Frontal cortex (tissue), 4 donors: ENCODE results near the gene PLCL1. TPM values are rescaled to one million over a fixed set of nuclear protein-coding genes. Genes with fewer than 3 reads are reported as not detected.
A peak's percentile ranks its signal among the peaks of the same experiment; 100 is the strongest.

Experiments
- DNase-seq, 2 donors: peaks; one replicate each; pipeline ENCODE4 v3.0.0; 2012; ENCODE audit warnings: low spot score in 2 of 2
- FAIRE-seq: peaks from 2 replicates; lab custom pipeline; 2012; peaks lifted over from hg19 to GRCh38; lab: Jason Lieb, UNC
- total RNA-seq: library from RNA; depleted of rRNA; stranded (reverse); fragments of >200 nt; gene quantifications from one replicate; pipeline ENCODE4 v1.2.3, GENCODE V29; 2014
- donor health status: control.
- donor health status: control.
- donor health status: control.

PLCL1 gene
- total RNA-seq, 1 donor from 2014 or later, result 32.6 TPM

DNA sequence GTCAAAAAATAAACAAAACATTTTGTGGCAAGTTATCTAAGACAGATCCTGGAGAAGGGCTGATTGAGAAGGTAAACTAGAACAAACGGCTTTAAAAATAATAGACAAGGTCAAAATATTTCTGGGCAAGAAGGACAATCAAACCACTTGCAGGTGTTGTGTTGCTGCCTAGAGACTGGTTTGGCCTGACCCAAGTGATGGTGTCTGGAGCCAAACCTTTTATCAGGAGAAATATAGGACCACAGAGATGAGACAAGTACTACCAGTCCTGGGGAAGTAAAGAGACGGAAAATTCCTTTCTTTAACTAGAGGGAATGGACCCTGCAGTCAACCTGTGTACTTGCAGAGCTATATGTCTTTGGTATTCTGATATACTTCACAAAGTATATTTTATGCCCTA is 44.2 kb downstream of the PLCL1 start:
- FAIRE-seq (no peak), DNase-seq (no peak)

DNA sequence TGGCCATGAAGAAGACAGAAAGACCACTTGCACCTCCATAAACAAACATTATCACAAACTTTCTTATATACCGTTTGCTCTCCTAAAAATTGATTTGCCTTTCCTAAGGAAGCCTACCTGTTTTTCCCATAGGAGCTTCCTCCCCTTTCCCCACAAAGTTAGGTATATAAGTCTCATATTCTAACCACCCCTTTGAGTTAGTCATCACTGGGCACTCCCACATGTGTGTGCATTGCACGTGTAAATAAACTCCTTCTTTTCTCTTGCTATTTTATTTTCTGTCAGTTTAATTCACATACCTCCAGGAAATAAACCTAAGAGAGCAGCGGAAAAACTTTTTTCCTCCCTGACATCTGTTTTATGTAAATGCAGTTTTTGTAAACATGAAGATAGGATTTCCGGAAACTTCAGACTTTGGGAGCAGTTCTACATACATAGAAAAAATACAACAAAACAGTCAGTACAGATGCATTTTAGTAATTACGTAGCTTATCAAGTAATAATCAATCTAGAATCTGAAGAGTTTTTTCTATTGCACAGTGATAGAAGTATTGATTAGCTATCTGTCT is 46.6 kb downstream of the PLCL1 start:
- DNase-seq, result no peak
- FAIRE-seq, result no peak

DNA sequence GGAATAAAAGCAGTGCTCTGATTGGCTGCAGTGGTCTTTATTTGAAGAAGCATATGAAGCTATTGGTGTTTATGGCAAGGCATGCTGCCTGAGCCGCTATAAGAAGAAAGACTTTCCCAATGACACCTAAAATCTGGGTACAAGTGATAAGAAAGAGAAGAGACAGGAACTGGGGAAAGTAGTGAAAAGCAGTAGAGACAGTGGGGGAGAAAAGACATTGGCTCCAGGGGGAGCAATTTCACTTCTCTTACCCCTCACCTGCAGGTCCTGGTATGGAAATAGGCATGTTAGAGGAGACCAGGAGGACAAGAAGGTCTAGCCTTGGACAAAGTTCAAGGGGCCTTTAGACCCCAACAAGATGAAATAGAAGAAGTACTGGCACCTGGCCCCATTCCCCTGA is 47.1 kb downstream of the PLCL1 start:
- FAIRE-seq, result no peak

DNA sequence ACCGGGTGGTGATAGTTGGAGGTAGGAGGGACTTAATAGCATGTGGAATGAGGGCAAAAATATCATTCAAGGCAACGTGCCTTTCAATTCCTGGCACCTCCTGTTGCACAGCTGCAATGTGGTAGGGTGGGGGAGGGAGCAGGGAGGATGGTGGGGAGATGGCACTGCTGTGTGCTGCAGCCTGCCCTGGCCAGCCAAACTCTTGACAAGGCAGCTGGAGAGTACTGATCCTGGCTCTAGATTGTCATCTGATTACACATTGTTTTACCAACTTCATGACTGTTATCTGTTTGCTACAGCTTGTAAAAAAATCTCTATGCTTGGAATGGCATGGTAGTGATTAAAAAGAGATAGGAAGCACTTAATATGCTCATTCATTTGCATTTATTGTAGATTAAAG is 47.7 kb downstream of the PLCL1 start:
- DNase-seq, result no peak
- FAIRE-seq, result no peak

More for the DNA sequence above, 47.1 kb downstream of the PLCL1 start:
- no peak for DNase-seq

DNA sequence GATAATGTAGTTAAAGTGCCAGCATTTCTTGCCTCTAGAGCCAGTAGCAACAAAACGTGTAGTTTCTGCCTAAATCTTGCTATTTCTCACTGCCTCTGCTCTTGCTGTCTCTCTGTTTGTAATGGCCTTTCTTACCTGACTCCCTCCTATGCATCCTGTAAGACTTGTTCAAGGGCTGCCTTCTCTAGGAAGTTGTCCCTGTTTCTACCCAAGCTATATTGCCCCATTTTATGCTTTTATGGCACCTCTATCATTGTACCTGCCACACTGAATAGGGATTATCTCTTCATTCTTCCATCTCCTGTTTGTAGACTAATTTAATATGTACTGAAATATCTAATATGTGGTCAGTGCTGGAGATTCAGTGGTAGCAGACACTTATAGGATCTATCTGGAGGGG is 49.2 kb downstream of the PLCL1 start:
- FAIRE-seq (no peak), DNase-seq (no peak)

DNA sequence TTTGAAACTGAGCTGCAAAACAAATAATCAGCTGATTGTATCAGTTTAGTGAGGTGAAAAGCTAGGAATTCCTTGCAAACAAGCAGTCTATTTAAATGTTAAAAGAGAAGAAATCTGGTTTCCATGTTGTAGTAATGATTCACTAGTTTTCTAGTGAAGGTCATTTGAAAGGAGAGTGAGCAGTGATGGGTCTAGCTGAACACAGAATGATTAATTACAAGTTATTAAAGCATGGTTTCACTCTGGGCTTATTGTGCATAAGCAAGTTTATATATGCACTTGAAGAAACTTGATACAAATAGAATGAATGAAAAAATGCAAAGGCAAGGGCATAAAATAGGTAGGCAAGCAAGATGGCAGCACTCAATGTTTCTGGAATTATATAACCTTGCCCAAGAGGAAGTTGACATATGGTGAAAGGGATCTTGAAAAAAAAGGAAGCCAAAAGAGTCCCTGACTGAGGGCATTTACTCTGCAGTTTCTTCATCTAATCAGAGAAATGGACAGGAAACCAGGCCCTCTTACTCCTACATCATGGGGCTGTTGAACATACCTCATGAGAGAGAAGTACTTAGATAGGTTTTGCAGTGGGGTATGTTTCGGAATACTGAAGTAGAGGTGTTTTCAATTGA is 53.2 kb downstream of the PLCL1 start:
- DNase-seq (no peak), FAIRE-seq (no peak)

DNA sequence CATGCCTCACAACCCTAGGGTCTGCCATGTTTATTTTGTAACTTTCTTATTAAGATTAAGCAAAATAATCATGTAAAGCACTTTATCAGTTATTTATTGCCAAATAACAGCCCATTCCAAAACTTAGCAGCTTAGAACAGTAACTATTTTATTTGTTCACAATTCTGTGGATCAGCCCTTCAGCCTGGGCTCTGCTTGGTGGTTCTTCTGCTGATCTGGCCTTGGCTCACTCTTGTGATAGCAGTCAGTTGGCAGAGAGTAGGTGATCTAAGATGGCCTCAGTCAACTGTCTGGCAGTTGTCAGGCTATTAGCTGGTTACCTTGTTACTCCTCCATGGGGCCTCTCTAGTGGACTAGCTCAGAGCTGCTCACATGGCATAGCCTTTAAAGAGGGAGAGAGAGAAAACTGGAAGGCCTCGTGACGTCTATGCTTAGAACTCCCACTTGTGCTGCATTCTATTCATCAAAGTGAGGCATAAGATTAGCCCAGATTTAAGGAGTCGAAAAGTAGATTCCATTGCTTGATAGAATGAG is 54.3 kb downstream of the PLCL1 start:
- DNase-seq, result no peak
- FAIRE-seq, result no peak

DNA sequence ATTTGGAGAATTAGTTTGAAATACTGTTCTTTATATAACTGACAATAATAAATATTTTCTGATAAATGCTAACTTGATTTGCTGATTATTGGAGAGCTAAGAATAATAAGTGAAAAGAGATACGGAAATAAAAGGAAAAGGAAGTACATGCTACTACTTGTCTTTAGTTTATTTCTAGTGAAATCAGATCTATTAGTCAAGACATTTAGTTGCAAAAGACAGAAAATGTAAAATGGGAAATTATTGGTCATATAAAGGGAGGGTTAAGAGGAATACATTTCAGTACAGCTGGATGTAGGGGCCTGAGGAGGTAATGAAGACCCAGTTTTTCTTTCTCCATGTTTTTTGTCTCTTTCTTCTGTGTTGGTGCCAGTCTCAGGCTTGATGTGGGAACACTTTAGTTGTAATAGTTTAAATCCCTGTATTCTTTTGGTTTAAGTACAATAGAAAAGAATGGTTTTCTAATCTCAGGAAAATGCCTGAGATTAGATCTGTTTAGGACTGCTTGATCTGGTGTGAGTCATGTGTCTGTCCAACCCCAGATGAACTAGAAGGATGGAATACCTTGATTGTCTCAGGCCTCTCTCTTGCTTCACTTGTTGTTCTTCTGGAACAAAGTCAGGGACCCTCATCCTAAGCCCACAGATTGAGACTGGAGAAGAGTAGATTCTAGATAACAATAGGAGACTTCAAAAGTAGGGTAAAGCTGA is 58.0 kb downstream of the PLCL1 start:
- FAIRE-seq (peak; percentile 31), DNase-seq (no peak)

DNA sequence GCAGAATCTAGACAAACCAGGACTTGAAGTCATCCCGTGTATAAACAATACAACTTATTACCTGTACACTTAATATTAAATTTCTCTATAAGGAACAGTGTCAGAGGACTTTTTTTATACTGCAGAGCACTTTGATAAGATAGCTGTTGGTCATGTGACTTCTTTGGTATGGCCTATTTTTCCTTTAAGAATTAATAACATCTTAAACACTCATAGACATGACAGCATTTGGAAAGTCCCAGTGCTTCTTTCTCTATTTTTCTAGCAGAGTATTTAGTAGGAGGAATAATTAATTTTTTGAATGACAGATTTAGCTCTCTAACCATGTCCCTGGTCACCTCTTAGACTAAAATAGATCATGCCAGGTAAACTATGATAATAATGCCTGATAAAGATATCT is 59.4 kb downstream of the PLCL1 start:
- FAIRE-seq, result no peak

DNA sequence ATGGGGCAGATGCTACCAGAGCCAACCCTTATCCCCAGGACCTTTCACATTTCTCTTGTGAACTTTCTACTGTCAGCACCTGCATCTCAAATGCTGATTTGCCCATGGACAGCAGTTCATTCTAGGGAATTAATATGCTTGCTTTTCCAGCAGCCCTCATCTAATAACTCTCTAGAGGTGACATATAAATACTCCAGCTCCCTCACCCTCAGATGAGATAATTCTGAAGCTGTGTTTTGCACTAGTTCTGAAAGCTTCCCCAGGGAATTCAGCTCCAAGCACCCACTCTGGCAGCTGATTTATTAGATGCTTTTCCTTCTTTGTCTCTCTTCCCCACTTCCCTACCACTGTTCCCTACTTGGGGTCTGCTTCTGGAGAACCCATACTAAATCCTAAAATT is 62.1 kb downstream of the PLCL1 start:
- no peak for FAIRE-seq
- DNase-seq, result no peak

More for the DNA sequence above, 59.4 kb downstream of the PLCL1 start:
- no peak for DNase-seq

DNA sequence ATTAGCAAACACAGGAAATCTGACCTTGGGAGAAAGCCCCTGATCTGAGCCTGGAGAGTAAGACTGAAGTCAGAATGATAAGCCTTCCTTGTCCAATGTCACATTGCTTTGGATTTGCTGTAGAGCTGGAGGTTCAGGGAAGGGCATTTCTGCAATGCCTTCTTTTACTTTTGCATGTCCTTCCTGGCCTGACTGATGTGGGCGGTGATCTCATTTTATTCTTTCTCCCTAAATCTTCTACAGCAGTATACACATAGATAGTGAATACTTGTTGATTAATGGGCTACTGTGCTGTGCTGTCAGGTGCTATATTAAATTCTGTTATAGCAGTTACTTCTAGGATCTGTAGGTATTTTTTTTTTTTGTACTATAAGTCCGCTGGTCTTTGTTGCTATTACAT is 62.6 kb downstream of the PLCL1 start:
- DNase-seq (no peak), FAIRE-seq (no peak)

DNA sequence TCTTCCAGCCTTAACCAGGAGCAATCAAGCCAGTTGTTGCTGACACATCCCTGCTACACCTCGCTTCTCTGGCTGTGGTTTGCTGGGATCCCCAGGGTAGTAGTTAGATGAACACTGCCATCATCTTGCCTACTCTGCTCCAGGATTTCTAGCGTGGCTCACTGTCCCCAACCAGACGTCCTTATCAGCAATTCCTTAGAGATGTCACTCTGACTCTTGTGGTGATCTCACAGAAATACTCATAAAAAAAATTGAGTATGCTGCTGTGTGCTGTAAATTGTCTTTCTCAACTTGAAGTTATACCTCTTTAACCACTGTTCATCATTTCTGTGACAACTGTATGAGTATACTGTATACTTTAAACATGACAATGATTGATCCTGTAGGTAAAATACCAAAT is 63.2 kb downstream of the PLCL1 start:
- FAIRE-seq (no peak), DNase-seq (no peak)

DNA sequence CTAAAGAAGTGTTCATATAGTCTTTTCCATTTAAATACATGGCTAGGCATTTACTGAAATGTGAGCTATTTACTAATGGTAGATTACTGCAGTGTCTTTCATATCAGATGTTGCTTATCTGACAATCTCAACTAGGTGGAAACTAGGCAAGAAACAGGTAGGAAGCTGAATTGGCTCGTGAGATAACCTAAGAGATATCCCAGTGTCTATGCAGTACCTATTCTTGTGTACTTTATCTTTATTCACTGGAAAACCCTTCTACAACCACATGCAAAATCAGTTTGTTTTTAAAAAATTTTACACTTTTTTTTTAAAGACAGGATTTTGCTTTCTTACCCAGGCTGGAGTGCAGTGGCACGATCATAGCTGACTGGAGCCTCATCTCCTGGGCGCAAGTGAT is 63.8 kb downstream of the PLCL1 start:
- no peak for FAIRE-seq

DNA sequence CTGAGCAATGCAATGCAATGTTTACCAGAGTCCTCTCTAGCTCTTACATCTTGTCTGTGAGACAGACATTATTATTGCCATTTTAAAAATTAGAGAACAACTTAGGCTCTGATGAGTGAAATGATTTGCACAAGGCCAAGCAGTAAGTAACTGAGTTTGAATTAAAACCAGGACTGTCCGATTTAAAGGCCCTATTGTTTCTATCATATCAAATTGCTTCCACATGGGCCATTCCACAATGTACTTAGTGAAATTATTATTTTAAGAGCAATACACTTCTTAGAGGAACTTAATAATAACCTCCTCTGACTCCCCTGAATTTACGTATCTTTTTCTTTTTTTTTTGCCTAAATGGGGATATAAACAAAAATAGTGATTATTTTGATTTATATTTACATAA is 64.6 kb downstream of the PLCL1 start:
- FAIRE-seq, result no peak

More for the DNA sequence above, 63.8 kb downstream of the PLCL1 start:
- DNase-seq, result no peak

DNA sequence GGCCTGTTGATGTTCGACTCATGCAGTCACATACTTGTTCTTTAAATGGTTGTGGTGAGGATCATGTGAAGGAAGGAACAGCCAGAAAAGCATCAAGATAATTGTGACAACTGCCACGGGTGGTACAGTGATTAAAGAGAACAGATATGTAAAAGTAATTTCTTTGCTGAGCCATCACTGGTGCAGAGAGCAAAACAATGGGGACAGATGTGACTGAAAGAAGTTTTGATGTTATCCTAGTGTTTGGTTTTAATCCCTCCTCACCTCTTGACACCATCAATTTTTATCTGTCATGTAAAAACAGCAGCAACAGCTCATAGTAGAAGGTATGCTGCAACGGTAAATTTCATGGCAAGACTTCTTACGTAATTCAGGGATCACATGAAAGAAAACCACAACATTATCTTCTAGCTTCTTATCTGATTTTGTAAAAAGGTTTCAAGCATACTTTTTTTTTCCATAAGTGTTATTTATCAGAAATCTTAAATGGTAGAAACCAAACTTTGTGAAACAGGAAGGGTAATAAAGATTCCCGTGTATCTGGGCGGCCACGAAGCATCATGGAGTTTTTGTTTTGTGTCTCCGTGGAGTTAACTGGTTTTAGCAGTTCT is 65.2 kb downstream of the PLCL1 start:
- FAIRE-seq, result no peak

More for the DNA sequence above, 64.6 kb downstream of the PLCL1 start:
- DNase-seq, result no peak

DNA sequence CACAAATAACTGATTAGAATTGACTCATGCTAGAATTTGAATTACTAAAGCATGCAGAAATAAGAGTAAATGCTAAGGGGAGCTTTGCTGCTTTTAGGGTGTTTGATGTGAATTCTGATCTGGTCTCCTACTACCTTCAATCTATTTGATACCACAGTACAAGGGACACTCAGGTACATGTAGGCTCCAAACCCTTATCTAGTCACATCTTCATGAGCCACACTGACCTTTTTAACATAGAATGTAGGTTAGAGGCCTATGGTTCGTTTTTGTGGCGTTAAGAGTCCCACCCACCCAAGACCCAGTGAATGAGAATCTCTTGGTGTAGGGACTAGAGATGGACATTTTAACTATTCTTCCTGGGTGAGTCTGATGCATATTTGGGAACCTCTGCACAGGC is 65.7 kb downstream of the PLCL1 start:
- no peak for DNase-seq
- FAIRE-seq, result no peak

More for the DNA sequence above, 65.2 kb downstream of the PLCL1 start:
- DNase-seq, result no peak

DNA sequence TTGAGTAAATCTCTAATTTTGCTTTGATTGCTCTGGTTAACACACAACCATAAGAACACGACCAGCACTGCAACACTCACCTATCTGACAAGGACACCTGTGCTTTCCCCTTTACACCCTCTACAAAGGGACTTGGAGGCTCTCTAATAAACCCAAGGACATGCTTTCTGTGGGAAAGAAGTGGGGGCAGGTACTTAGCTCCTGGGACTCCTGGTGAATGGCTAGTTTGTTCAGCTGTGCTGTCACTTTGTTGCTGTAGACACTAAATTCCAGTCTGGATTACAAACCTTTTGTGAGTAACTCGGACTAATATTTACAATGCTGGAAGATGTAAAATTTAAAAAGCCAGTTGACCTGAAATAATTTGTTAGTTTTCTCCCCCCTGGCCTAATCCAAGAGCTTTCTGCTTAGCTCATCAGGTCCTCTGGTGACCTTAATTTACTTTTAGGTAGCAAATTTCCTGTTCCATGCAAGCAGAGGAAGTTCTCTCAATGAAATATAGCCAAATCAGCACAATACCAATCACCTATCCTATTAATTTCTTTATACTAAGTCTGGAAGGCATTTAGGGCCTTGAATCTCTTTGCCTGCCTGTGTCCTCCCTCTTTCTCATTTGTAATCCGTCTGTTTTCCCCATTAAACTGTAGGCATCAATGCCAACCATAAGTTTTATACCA is 67.5 kb downstream of the PLCL1 start:
- DNase-seq (no peak), FAIRE-seq (no peak)

DNA sequence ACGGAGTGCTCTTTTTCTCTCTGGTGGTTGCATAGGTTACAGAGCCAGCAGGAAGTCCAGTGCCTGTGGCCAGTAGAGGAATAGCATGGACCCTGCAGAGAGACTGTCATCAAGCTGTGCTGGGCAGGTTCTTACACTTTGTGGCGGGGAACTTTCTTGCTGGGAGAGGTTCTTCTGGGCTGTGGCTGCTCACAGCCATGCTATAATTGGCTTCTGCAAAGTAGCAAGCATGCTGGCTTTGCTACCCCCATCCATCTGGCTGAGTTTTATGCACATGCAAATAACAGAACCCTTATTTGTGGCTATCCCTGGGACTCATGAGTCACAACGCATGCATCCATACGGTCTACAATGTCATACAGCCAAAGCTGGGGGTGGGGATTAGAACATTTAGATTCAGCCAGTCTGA is 68.9 kb downstream of the PLCL1 start:
- no peak for DNase-seq
- FAIRE-seq, result no peak

DNA sequence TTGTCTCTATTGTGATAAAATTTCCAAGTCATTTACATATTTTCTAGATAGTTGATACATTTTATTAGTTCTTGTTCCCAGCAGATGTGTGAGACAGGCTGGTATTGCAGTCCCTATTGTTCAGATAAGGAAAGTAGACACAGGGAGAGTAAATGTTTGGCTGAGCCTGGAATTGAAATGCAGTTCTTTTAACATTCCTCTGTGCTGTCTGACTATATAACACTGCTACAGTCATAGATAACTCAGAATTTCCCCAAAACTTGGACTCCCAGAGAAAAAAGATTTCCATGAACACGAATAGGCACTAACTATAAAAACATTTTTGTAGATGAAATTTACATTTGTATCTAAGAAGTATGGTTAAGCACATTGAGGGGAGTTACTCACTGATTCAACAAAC is 71.4 kb downstream of the PLCL1 start:
- FAIRE-seq (no peak), DNase-seq (no peak)

DNA sequence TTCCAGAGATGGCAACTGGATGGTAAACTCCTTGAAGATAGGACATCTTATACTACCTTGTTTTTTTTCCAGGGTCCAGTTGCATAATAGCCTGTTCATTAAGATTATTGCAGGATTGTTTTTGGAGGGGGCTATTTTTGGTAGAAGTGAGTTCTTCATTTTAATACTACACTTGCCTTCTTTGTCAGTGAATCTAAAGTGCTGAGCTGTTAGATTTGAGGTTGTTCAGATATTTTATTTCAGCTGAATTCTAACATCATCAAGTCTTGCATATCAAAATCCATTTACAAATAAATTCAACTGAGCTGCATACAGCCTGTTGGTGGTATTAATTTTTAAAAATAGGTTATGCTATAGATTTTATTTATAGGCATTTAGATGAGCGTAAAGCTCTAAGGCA is 72.1 kb downstream of the PLCL1 start:
- DNase-seq, result no peak
- FAIRE-seq, result no peak
